Measurements from ENCODE around the gene SPTB.
A peak's percentile ranks its signal among the peaks of the same experiment; 100 is the strongest.

SPTB gene

GRCh38 chr14:64885559-64885958, 5.9 kb upstream of the SPTB start:
- DNase-seq (ENCODE audit: low spot score): no peak

GRCh38 chr14:64880221-64881121, 764 bp upstream of the SPTB start:
- no peak for DNase-seq (ENCODE audit: low spot score)

GRCh38 chr14:64878837-64879634, 671 bp downstream of the SPTB start:
- DNase-seq (ENCODE audit: low spot score): no peak

GRCh38 chr14:64877846-64878245, 1.9 kb downstream of the SPTB start:
- DNase-seq (ENCODE audit: low spot score): no peak

GRCh38 chr14:64875350-64875749, 4.4 kb downstream of the SPTB start:
- no peak for DNase-seq (ENCODE audit: low spot score)

GRCh38 chr14:64873506-64874219, 6.0 kb downstream of the SPTB start:
- DNase-seq (ENCODE audit: low spot score): no peak

GRCh38 chr14:64871344-64871743, 8.4 kb downstream of the SPTB start:
- DNase-seq (ENCODE audit: low spot score): no peak

GRCh38 chr14:64870160-64870559, 9.5 kb downstream of the SPTB start:
- DNase-seq (ENCODE audit: low spot score): no peak

- no peak for DNase-seq (ENCODE audit: low spot score)
Measured at GRCh38 chr14:64868841-64869240, 10.9 kb downstream of the SPTB start.

- DNase-seq (ENCODE audit: low spot score): no peak
Measured at GRCh38 chr14:64868379-64868778, 11.3 kb downstream of the SPTB start.

- DNase-seq (ENCODE audit: low spot score): no peak
Measured at GRCh38 chr14:64867182-64867581, 12.5 kb downstream of the SPTB start.

GRCh38 chr14:64865992-64866391, 13.7 kb downstream of the SPTB start:
- no peak for DNase-seq (ENCODE audit: low spot score)

- DNase-seq (ENCODE audit: low spot score): no peak
Measured at GRCh38 chr14:64865109-64865508, 14.6 kb downstream of the SPTB start.

- DNase-seq (ENCODE audit: low spot score): no peak
Measured at GRCh38 chr14:64864258-64864657, 15.4 kb downstream of the SPTB start.

- DNase-seq (ENCODE audit: low spot score): no peak
Measured at GRCh38 chr14:64861916-64862315, 17.8 kb downstream of the SPTB start.

GRCh38 chr14:64860039-64860438, 19.7 kb downstream of the SPTB start:
- DNase-seq (ENCODE audit: low spot score): peak; percentile 81

- no peak for DNase-seq (ENCODE audit: low spot score)
Measured at GRCh38 chr14:64857979-64858744, 21.5 kb downstream of the SPTB start.

- DNase-seq (ENCODE audit: low spot score): no peak
Measured at GRCh38 chr14:64856529-64857445, 22.9 kb downstream of the SPTB start.

GRCh38 chr14:64855721-64856528, 23.8 kb downstream of the SPTB start:
- DNase-seq (ENCODE audit: low spot score): no peak

All from COLO829 (cell line).